Mesendoderm (in vitro differentiated cells): ENCODE measurements around the gene ADK.
A peak's percentile ranks its signal among the peaks of the same experiment; 100 is the strongest.

ENCODE experiments used
- DNase-seq: peaks from one replicate; pipeline ENCODE4 v3.0.0; 2013
- H2AK5ac ChIP-seq: 2 replicates; pipeline ENCODE4 v1.6.1; 2013; ENCODE audit warnings: low read length, inconsistent platforms
- H2BK120ac ChIP-seq: 2 replicates; pipeline ENCODE4 v1.6.1; 2013; ENCODE audit warnings: low read depth, mild to moderate bottlenecking, low read length, moderate library complexity, mixed read lengths
- H2BK15ac ChIP-seq: replicated peaks from 2 replicates; pipeline ENCODE4 v1.6.1; 2013; ENCODE audit warnings: low read depth, mild to moderate bottlenecking, moderate library complexity
- H2BK5ac ChIP-seq: 2 replicates; pipeline ENCODE4 v1.6.1; 2013; ENCODE audit warnings: low read length, inconsistent platforms
- H3K18ac ChIP-seq: 2 replicates; pipeline ENCODE4 v1.6.1; 2013; ENCODE audit warnings: mild to moderate bottlenecking, low read length, mixed read lengths
- H3K23ac ChIP-seq: one replicate; pipeline ENCODE4 v1.6.1; 2013; ENCODE audit warnings: low read length
- H3K27ac ChIP-seq: 2 replicates; pipeline ENCODE4 v1.5.1; 2013; ENCODE audit warnings: low read depth, mild to moderate bottlenecking, inconsistent platforms, low read length, moderate library complexity
- H3K27me3 ChIP-seq: 2 replicates; pipeline ENCODE4 v1.6.1; 2013; ENCODE audit warnings: low read length, control low read depth, mild to moderate bottlenecking, inconsistent platforms; ENCODE audit not compliant: insufficient read depth, poor library complexity
- H3K36me3 ChIP-seq: 2 replicates; pipeline ENCODE4 v1.6.1; 2013; ENCODE audit warnings: low read length, inconsistent platforms; ENCODE audit not compliant: control insufficient read depth, insufficient read depth
- H3K4ac ChIP-seq: one replicate; pipeline ENCODE4 v1.6.1; 2013; ENCODE audit warnings: low read depth, mild to moderate bottlenecking, low read length, moderate library complexity
- H3K4me1 ChIP-seq: 2 replicates; pipeline ENCODE4 v1.6.1; 2013; ENCODE audit warnings: low read depth, low read length, inconsistent platforms; ENCODE audit not compliant: control insufficient read depth
- H3K4me2 ChIP-seq: 2 replicates; pipeline ENCODE4 v1.6.1; 2013; ENCODE audit warnings: low read length
- H3K4me3 ChIP-seq: 2 replicates; pipeline ENCODE4 v1.5.1; 2013; ENCODE audit warnings: mild to moderate bottlenecking, low read length
- H3K56ac ChIP-seq: one replicate; pipeline ENCODE4 v1.6.1; 2013; ENCODE audit warnings: low read length
- H3K79me1 ChIP-seq: 2 replicates; pipeline ENCODE4 v1.6.1; 2013; ENCODE audit warnings: low read length, inconsistent platforms
- H3K79me2 ChIP-seq: 2 replicates; pipeline ENCODE4 v1.6.1; 2013; ENCODE audit warnings: mild to moderate bottlenecking, low read length; ENCODE audit not compliant: control insufficient read depth, insufficient read depth
- H3K9ac ChIP-seq: 2 replicates; pipeline ENCODE4 v1.6.1; 2013; ENCODE audit warnings: low read length, inconsistent platforms
- H4K5ac ChIP-seq: one replicate; pipeline ENCODE4 v1.6.1; 2013; ENCODE audit warnings: low read length
- H4K8ac ChIP-seq: one replicate; pipeline ENCODE4 v1.6.1; 2013; ENCODE audit warnings: low read depth, mild to moderate bottlenecking, control low read depth, low read length, moderate library complexity
- WGBS: extraction: QIAGEN DNeasy Blood & Tissue Kit; methylation state at CpG from one replicate; pipeline ENCODE4 v1.1.7; 2013; ENCODE audit warnings: low lambda C conversion rate, missing lambda C conversion rate; ENCODE audit not compliant: insufficient coverage; ENCODE audit errors: extremely low coverage; 5-methylcytosine and 5-hydroxymethylcytosine counted together

Gene ADK

GRCh38 chr10:74674927-74675326 is 523.9 kb downstream of the ADK start:
- no peak overlapping the region for H3K4me2 ChIP-seq
- H3K4me3 ChIP-seq, result no peak overlapping the region
- H4K8ac ChIP-seq, result no peak overlapping the region
- no peaks in the 10 kb centered on the region for H3K4me1 ChIP-seq
- H2AK5ac ChIP-seq, result no peak overlapping the region
- H2BK120ac ChIP-seq, result no peak overlapping the region
- no peaks in the 10 kb centered on the region for H3K36me3 ChIP-seq
- no peak overlapping the region for H3K27ac ChIP-seq
- H2BK15ac ChIP-seq, result no peak overlapping the region
- H3K27me3 ChIP-seq, result no peaks in the 10 kb centered on the region
- no peak overlapping the region for H3K23ac ChIP-seq
- H3K79me2 ChIP-seq, result no peaks in the 10 kb centered on the region
- no peak overlapping the region for H4K5ac ChIP-seq
- H3K56ac ChIP-seq, result no peak overlapping the region
- H3K79me1 ChIP-seq, result no peaks in the 10 kb centered on the region
- no CpG with 5 or more reads among the region's 1 CpG for WGBS
- no peak overlapping the region for H3K9ac ChIP-seq
- H3K18ac ChIP-seq, result no peak overlapping the region
- no peak overlapping the region for H2BK5ac ChIP-seq
- DNase-seq, result no peak
- H3K4ac ChIP-seq, result no peak overlapping the region

GRCh38 chr10:74675484-74675883 is 524.5 kb downstream of the ADK start:
- Histone ChIP-seq H2BK5ac (no peak overlapping the region), H3K27ac (no peak overlapping the region), H2BK120ac (no peak overlapping the region), H3K4me3 (no peak overlapping the region), H3K36me3 (no peaks in the 10 kb centered on the region), H3K79me2 (no peaks in the 10 kb centered on the region), H4K8ac (no peak overlapping the region), H4K5ac (no peak overlapping the region), H3K56ac (no peak overlapping the region), H3K4me2 (no peak overlapping the region), H2AK5ac (no peak overlapping the region), H3K9ac (no peak overlapping the region), H3K23ac (no peak overlapping the region), H3K79me1 (no peaks in the 10 kb centered on the region), H3K4me1 (no peaks in the 10 kb centered on the region), H3K27me3 (no peaks in the 10 kb centered on the region), H3K4ac (no peak overlapping the region), H3K18ac (no peak overlapping the region), H2BK15ac (no peak overlapping the region)
- peak; percentile 15 for DNase-seq

GRCh38 chr10:74677951-74678350 is 526.9 kb downstream of the ADK start:
- H3K23ac ChIP-seq, result no peak overlapping the region
- no peak overlapping the region for H3K4me2 ChIP-seq
- no peak overlapping the region for H3K4me3 ChIP-seq
- no peak overlapping the region for H3K18ac ChIP-seq
- H4K5ac ChIP-seq, result no peak overlapping the region
- H3K36me3 ChIP-seq, result no peaks in the 10 kb centered on the region
- DNase-seq, result no peak
- no peak overlapping the region for H2BK120ac ChIP-seq
- no peak overlapping the region for H3K56ac ChIP-seq
- no peaks in the 10 kb centered on the region for H3K4me1 ChIP-seq
- no peak overlapping the region for H3K27ac ChIP-seq
- H3K79me2 ChIP-seq, result no peaks in the 10 kb centered on the region
- no peaks in the 10 kb centered on the region for H3K79me1 ChIP-seq
- no peak overlapping the region for H2AK5ac ChIP-seq
- H2BK15ac ChIP-seq, result no peak overlapping the region
- no peak overlapping the region for H2BK5ac ChIP-seq
- WGBS, result no CpG with 5 or more reads among the region's 1 CpG
- H4K8ac ChIP-seq, result no peak overlapping the region
- no peaks in the 10 kb centered on the region for H3K27me3 ChIP-seq
- H3K4ac ChIP-seq, result no peak overlapping the region
- no peak overlapping the region for H3K9ac ChIP-seq

- no peaks in the 10 kb centered on the region for H3K79me2 ChIP-seq
- DNase-seq, result no peak
- WGBS, result no CpG with 5 or more reads among the region's 4 CpGs
- no peak overlapping the region for H3K56ac ChIP-seq
- no peak overlapping the region for H3K9ac ChIP-seq
- H2BK120ac ChIP-seq, result no peak overlapping the region
- no peaks in the 10 kb centered on the region for H3K79me1 ChIP-seq
- H2BK15ac ChIP-seq, result no peak overlapping the region
- no peak overlapping the region for H3K18ac ChIP-seq
- no peak overlapping the region for H3K23ac ChIP-seq
- no peaks in the 10 kb centered on the region for H3K4me1 ChIP-seq
- H4K8ac ChIP-seq, result no peak overlapping the region
- H2BK5ac ChIP-seq, result no peak overlapping the region
- H3K36me3 ChIP-seq, result no peaks in the 10 kb centered on the region
- H3K4ac ChIP-seq, result no peak overlapping the region
- no peak overlapping the region for H3K27ac ChIP-seq
- no peak overlapping the region for H3K4me3 ChIP-seq
- no peaks in the 10 kb centered on the region for H3K27me3 ChIP-seq
- no peak overlapping the region for H2AK5ac ChIP-seq
- no peak overlapping the region for H3K4me2 ChIP-seq
- no peak overlapping the region for H4K5ac ChIP-seq
Measured at GRCh38 chr10:74681917-74682627, 531.1 kb downstream of the ADK start.

- DNase-seq, result no peak
- Histone ChIP-seq H4K5ac (no peak overlapping the region), H3K79me1 (no peaks in the 10 kb centered on the region), H3K18ac (no peak overlapping the region), H3K4me3 (no peak overlapping the region), H3K4me2 (no peak overlapping the region), H3K4ac (no peak overlapping the region), H3K36me3 (no peaks in the 10 kb centered on the region), H2BK120ac (no peak overlapping the region), H2BK15ac (no peak overlapping the region), H2BK5ac (no peak overlapping the region), H3K27me3 (no peaks in the 10 kb centered on the region), H4K8ac (no peak overlapping the region), H3K23ac (no peak overlapping the region), H3K79me2 (no peaks in the 10 kb centered on the region), H3K4me1 (no peaks in the 10 kb centered on the region), H2AK5ac (no peak overlapping the region), H3K56ac (no peak overlapping the region), H3K9ac (no peak overlapping the region), H3K27ac (no peak overlapping the region)
Measured at GRCh38 chr10:74683067-74683466, 532.0 kb downstream of the ADK start.

- no peak overlapping the region for H3K23ac ChIP-seq
- no peaks in the 10 kb centered on the region for H3K79me1 ChIP-seq
- no peak overlapping the region for H3K4ac ChIP-seq
- no peaks in the 10 kb centered on the region for H3K79me2 ChIP-seq
- H3K4me2 ChIP-seq, result no peak overlapping the region
- no peak overlapping the region for H3K56ac ChIP-seq
- H3K27ac ChIP-seq, result no peak overlapping the region
- no peak overlapping the region for H2BK120ac ChIP-seq
- no peak overlapping the region for H3K4me3 ChIP-seq
- no peaks in the 10 kb centered on the region for H3K27me3 ChIP-seq
- H3K9ac ChIP-seq, result no peak overlapping the region
- no peak for DNase-seq
- H2BK15ac ChIP-seq, result no peak overlapping the region
- no peaks in the 10 kb centered on the region for H3K4me1 ChIP-seq
- H4K5ac ChIP-seq, result no peak overlapping the region
- no peak overlapping the region for H2AK5ac ChIP-seq
- no peak overlapping the region for H2BK5ac ChIP-seq
- no peak overlapping the region for H4K8ac ChIP-seq
- no peak overlapping the region for H3K18ac ChIP-seq
- WGBS, result no CpG with 5 or more reads among the region's 7 CpGs
- no peaks in the 10 kb centered on the region for H3K36me3 ChIP-seq
Measured at GRCh38 chr10:74683621-74684364, 532.8 kb downstream of the ADK start.
